LNCaP clone FGC (cell line): ENCODE measurements around the gene DIRAS1.

Experiments used
- DNase-seq: peaks from one replicate; pipeline ENCODE4 v3.0.0-alpha.2; 2011; ENCODE audit warnings: low read depth
- H3K4me3 ChIP-seq: 2 replicates; pipeline ENCODE4 v1.5.1; 2011; ENCODE audit warnings: mild to moderate bottlenecking, low read depth, low read length, control low read depth
- TF ChIP-seq, protein P1 (sequence below): IDR thresholded peaks from 2 replicates; pipeline ENCODE4 v1.5.1; 2012; ENCODE audit warnings: mild to moderate bottlenecking; ENCODE audit not compliant: control insufficient read depth, insufficient read depth; ENCODE audit errors: extremely low read depth

Gene DIRAS1

DNA sequence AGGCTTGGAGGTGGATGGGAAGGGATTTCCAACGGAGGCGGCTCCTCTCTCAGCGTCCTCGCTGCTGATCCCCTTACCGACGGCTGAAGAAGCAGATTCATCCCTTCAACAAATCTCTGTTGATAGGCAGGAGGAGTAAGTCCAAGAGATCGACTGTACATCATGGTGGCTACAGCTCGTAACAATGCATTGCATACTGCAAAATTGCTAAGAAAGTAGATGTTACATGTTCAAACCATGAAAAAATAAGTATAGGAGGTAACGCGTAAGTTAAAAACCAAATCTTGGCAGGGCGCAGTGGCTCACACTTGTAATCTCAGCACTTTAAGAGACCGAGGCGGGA is 19.1 kb upstream of the DIRAS1 start:
- H3K4me3 ChIP-seq = no peak overlapping the region
- DNase-seq = no peak
- TF ChIP-seq, protein P1, sequence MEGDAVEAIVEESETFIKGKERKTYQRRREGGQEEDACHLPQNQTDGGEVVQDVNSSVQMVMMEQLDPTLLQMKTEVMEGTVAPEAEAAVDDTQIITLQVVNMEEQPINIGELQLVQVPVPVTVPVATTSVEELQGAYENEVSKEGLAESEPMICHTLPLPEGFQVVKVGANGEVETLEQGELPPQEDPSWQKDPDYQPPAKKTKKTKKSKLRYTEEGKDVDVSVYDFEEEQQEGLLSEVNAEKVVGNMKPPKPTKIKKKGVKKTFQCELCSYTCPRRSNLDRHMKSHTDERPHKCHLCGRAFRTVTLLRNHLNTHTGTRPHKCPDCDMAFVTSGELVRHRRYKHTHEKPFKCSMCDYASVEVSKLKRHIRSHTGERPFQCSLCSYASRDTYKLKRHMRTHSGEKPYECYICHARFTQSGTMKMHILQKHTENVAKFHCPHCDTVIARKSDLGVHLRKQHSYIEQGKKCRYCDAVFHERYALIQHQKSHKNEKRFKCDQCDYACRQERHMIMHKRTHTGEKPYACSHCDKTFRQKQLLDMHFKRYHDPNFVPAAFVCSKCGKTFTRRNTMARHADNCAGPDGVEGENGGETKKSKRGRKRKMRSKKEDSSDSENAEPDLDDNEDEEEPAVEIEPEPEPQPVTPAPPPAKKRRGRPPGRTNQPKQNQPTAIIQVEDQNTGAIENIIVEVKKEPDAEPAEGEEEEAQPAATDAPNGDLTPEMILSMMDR = no peak

DNA sequence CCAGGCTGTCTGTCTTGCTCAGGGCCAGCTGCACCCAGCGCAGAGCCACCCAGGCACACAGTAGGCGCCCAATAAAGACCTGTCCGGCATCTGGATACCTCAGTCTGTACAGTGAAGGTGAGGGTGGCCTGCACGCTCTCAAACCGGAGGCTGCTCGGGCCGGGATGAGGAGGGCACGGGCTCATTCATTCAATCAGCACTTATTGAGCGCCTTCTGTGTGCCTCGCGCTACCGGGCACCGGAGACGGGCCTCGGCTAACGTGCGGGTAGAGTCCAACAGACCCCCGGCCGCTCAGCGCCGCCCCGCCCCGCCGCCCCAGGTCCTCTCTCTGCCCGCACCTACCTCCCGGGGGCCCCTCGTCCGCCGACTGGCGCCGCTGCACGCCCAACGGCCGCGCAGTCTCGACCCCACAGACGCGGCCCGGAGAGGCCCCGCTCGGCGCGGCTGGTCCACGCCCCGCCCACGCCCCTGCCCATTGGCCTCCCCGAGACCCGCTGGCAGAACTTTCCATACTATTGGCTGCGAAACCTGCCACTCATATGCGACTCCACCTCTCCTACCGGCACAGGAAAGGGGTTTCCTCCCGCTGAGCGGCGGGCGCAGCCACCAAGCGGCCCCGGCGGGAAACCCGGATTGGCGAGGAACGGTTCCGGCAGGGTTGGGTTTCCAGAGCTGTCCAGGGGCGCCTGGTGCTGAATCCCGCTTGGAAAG is 18.6 kb upstream of the DIRAS1 start, which contains the start of gene SLC39A3:
TSS of gene SLC39A3 (minus strand) at position 416 of the 712 bp plus-strand sequence. CDS start 2,760 bp downstream, outside the sequence.
- H3K4me3 ChIP-seq = peak within 1 kb of the TSS; percentile 86
- TF ChIP-seq, protein P1 = no peak
- DNase-seq = peak; percentile 95

DNA sequence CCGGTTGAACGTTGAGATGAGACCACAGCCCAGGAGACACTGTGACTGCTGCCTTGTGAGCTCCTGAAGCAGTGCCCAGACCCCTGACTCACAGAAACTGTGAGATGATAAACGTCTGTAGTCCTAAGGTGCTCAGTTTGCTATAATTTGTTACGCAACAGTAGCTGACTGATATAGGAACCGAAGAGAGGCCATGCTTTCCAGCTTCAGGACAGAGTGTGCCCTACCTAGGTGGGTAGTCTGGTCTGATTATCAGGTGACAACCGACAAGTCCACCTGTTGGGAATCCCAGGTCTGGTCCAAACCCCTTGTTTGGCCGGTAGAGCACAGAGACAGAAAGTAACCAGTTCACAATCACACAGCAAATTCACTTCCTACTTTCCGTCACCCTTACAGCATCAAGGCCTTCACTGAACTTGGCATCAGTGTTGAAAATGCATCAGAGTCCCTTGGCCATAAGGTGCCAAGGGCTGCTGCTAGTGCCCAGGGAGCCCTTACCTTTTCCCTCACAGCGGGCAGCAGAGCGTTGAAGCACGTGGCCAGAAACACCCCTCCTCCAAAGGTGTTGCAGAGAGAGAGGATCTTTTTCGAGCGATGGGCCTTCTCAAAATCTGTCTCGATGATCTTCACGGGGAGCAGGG is 15.5 kb upstream of the DIRAS1 start:
- TF ChIP-seq, protein P1 = no peak
- H3K4me3 ChIP-seq = no peak overlapping the region
- DNase-seq = no peak

DNA sequence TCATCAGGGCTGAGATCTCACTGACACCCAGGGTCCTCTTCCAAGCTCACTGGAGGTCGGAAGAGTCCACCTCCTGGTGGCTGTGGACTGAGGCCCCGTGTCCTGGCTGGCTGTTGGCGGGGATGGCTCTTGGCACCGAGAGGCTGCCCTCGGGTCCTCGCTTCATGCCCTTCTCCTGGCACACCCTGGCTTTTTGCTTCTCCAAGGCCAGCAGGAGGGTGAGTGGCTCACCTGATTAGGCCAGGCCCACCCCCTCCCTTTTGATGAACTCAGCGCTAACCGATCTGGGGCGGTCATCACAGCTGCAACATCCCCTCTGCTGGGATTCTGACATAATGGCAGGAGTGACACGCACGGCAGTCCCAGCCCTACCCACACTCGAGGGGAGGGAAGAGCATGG is 14.2 kb upstream of the DIRAS1 start:
- no peak for DNase-seq
- TF ChIP-seq, protein P1 = no peak
- H3K4me3 ChIP-seq = no peak overlapping the region

DNA sequence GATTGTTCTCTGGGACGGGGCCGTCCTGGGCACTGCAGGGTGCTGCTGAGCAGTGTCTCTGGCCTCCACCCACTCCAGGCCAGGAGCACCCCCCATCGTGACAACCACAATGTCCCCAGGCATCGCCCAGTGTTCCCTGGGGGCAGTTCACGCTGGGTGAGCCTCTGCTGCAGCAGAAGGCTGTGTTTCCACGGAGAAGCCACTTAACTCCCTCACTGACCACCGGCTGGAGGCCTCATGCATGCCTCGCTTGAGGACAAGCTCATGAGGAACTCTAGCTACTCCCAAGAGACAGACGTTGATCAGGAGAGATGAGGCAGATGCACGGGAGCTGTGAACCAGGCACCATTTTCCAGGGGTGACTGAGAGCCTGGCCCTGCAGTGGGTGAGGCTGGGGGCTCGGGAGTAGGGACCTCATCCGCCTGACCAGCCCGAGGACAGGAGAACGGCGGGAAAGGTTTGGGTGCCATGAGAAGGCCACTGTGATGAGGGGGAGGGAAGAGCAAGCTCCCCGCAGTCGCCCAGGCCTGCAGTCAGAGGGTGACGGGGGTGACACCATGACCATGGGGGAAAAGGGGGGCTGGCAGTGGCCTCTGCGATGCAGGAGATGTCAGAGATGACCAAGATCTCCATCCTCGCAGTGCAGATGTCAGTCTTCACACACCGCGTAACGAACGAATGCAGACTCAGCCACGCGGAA is 13.6 kb upstream of the DIRAS1 start:
- DNase-seq = no peak
- no peak overlapping the region for H3K4me3 ChIP-seq
- TF ChIP-seq, protein P1 = no peak

DNA sequence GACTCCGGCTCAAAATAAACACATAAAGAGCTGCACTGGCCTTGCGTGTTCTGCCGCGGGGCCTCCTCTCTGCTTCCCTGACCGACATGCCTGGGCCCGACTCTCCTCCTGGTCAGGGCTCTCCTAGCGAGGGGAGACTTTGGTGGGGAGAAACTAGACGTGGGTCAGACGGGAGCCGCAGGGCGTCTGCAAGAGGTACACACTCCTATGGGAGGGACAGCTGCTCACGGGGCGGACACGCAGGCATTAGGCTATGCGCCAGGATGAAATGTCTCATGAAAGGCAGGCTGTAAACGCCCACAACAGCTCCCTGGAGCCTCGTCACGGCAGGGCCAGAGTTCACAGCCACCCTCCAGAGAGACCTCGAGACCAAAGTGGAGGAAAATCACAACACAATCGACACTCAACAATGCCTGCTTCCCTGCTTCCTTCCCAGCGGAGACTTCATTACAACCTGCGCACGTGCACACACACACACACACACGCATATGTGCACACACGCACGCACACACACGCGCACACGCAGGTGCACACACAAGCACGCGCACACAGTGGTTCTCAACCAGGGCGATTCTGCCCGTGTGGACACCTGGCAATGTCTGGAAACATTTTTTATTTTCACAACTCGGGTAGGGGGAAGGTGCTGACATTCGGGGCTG is 12.9 kb upstream of the DIRAS1 start:
- TF ChIP-seq, protein P1 = no peak
- no peak for DNase-seq
- no peak overlapping the region for H3K4me3 ChIP-seq
